Panc1 (cell line): Measurements from ENCODE around the gene KIAA1217. TPM values are rescaled to one million over a fixed set of nuclear protein-coding genes. Genes with fewer than 3 reads are reported as not detected.

Experiments used
- ATAC-seq: fragments of 200-7000 bp; cut with Tn5 transposase; 2 replicates; pipeline ENCODE4 v1.9.1; 2020; ENCODE audit warnings: mild to moderate bottlenecking, moderate library complexity
- BruUV-seq: library from RNA; stranded (reverse); fragments of 400-500 nt; replicated peaks from 2 replicates; lab custom pipeline; 2021; lab: Mats Ljungman, UMichigan
- CTCF ChIA-PET: fragments of 300-600 bp; sonication (Branson Sonifier 250); formaldehyde crosslinking; loops from one replicate; lab custom pipeline; 2022; ENCODE audit warnings: antibody characterized with exemption; lab: Charles Lee
- POLR2A ChIA-PET: fragments of 300-600 bp; sonication (Branson Sonifier 250); formaldehyde crosslinking; loops from one replicate; lab custom pipeline; 2022; ENCODE audit warnings: antibody characterized with exemption; lab: Charles Lee
- DNase-seq: peaks from one replicate; pipeline ENCODE4 v3.0.0-alpha.2; 2010; ENCODE audit warnings: low read depth, low spot score
- H3K27ac ChIP-seq: 2 replicates; pipeline ENCODE4 v1.5.1; 2011; ENCODE audit warnings: mild to moderate bottlenecking, low read length, inconsistent platforms
- H3K27me3 ChIP-seq: fragments of 200-500 bp; sonication (Bioruptor generic); 2 replicates; pipeline ENCODE4 v1.6.0; 2014; ENCODE audit warnings: low read length, inconsistent platforms; ENCODE audit not compliant: control insufficient read depth, insufficient read depth
- H3K36me3 ChIP-seq: fragments of 200-500 bp; sonication (Bioruptor generic); 2 replicates; pipeline ENCODE4 v1.5.1; 2014; ENCODE audit warnings: inconsistent platforms, mild to moderate bottlenecking, low read length, moderate library complexity; ENCODE audit not compliant: control insufficient read depth, insufficient read depth
- H3K4me1 ChIP-seq: 2 replicates; pipeline ENCODE4 v1.5.1; 2011; ENCODE audit warnings: inconsistent platforms, mild to moderate bottlenecking, low read length, moderate library complexity; ENCODE audit not compliant: control insufficient read depth, insufficient read depth
- H3K4me3 ChIP-seq, 2 experiments: 2 replicates each; pipeline ENCODE4 v1.5.1; 2011 to 2012; ENCODE audit warnings: low read depth in 2 of 2, low read length in 2 of 2, mild to moderate bottlenecking in 2 of 2, inconsistent platforms in 1 of 2, moderate library complexity in 1 of 2
- H3K9me3 ChIP-seq: fragments of 200-500 bp; sonication (Bioruptor generic); 2 replicates; pipeline ENCODE4 v1.5.1; 2014; ENCODE audit warnings: low read depth, mild to moderate bottlenecking, inconsistent platforms, low read length, moderate library complexity; ENCODE audit not compliant: control insufficient read depth, insufficient read depth
- CTCF ChIP-seq: fragments of 450-650 bp; IDR thresholded peaks from 2 replicates; pipeline ENCODE4 v1.5.1; 2017; ENCODE audit warnings: mild to moderate bottlenecking
- POLR2AphosphoS5 ChIP-seq: IDR thresholded peaks from 2 replicates; pipeline ENCODE4 v1.6.1; 2012; ENCODE audit warnings: mild to moderate bottlenecking, low read depth, low read length, moderate library complexity
- REST ChIP-seq, 2 experiments: IDR thresholded peaks; 2 replicates each; pipeline ENCODE4 v1.6.1; 2011 to 2012; ENCODE audit warnings: low read depth in 2 of 2, control low read depth in 1 of 2, low read length in 1 of 2, mild to moderate bottlenecking in 1 of 2, moderate library complexity in 1 of 2; ENCODE audit not compliant: insufficient read depth in 1 of 2
- SIN3A ChIP-seq: IDR thresholded peaks from 2 replicates; pipeline ENCODE4 v1.6.1; 2012; ENCODE audit warnings: low read depth, mild to moderate bottlenecking, low read length, moderate library complexity, borderline replicate concordance; ENCODE audit not compliant: insufficient read depth
- TCF7L2 ChIP-seq: IDR thresholded peaks from 2 replicates; pipeline ENCODE4 v1.6.1; 2011; ENCODE audit warnings: mild to moderate bottlenecking, low read depth, low read length, inconsistent platforms
- in situ Hi-C: cut with HindIII; loops from 2 replicates; pipeline ENCODE4 v1.10.0; 2016; ENCODE audit warnings: low sequenced_read_pairs, low pct_unique_long_range_greater_than_20kb
- intact Hi-C: fragments of 100-400 bp; cut with micrococcal nuclease; formaldehyde crosslinking; loops from one replicate; pipeline ENCODE4 v1.10.0; 2022; ENCODE audit not compliant: unreplicated experiment
- total RNA-seq: library from RNA; stranded (reverse); gene quantifications from one replicate; pipeline ENCODE4 v1.2.1, GENCODE V29; 2021; ENCODE audit not compliant: unreplicated experiment

KIAA1217 gene
- total RNA-seq, 1 experiment from 2014 or later: 11.6 TPM

- H3K9me3 ChIP-seq: no peaks in the 10 kb centered on the region
- BruUV-seq: no TSS peak
- ATAC-seq (no peak), DNase-seq (no peak)
- H3K36me3 ChIP-seq: peaks cover 22% of the 10 kb centered on the region
- no peak overlapping the region for H3K4me3 ChIP-seq
- ChIA-PET POLR2A (no interaction called here), CTCF (no interaction called here)
- H3K27me3 ChIP-seq: no peaks in the 10 kb centered on the region
- intact Hi-C loops: no loop called here
- no peak overlapping the region for H3K27ac ChIP-seq
- in situ Hi-C loops: no loop called here
- no peak for TF ChIP-seq REST (IDR thresholded peaks at IDR 0.05; ENCODE audit: insufficient read depth in 1 of 2, low read depth in 2 of 2, low read length in 1 of 2)
- no peak for TF ChIP-seq CTCF
- TF ChIP-seq POLR2AphosphoS5: no peak
- no peak for TF ChIP-seq TCF7L2
- TF ChIP-seq SIN3A: no peak
- H3K4me1 ChIP-seq: no peaks in the 10 kb centered on the region
Observed at GRCh38 chr10:24589265-24589664, 380.3 kb downstream of the KIAA1217 start.

GRCh38 chr10:24590697-24591457, 381.9 kb downstream of the KIAA1217 start:
- ChIA-PET CTCF (no interaction called here), POLR2A (no interaction called here)
- BruUV-seq: no TSS peak
- Histone ChIP-seq H3K4me3 (no peak overlapping the region), H3K27me3 (no peaks in the 10 kb centered on the region), H3K27ac (no peak overlapping the region), H3K9me3 (no peaks in the 10 kb centered on the region), H3K36me3 (peaks cover 29% of the 10 kb centered on the region), H3K4me1 (no peaks in the 10 kb centered on the region)
- ATAC-seq: no peak
- DNase-seq: no peak
- no peak for TF ChIP-seq SIN3A
- TF ChIP-seq POLR2AphosphoS5: no peak
- no peak for TF ChIP-seq TCF7L2
- TF ChIP-seq REST (IDR thresholded peaks at IDR 0.05; ENCODE audit: insufficient read depth in 1 of 2, low read depth in 2 of 2, low read length in 1 of 2): no peak
- no peak for TF ChIP-seq CTCF
- intact Hi-C loops: no loop called here
- in situ Hi-C loops: no loop called here
